HepG2 (cell line): Measurements from ENCODE around the gene SSH3. TPM values are rescaled to one million over a fixed set of nuclear protein-coding genes. Genes with fewer than 3 reads are reported as not detected.
A peak's percentile ranks its signal among the peaks of the same experiment; 100 is the strongest.

Source experiments
- ARID2 ChIP-seq: sonication (generic); formaldehyde crosslinking; IDR thresholded peaks from 2 replicates; pipeline ENCODE4 v1.8.1; 2022; ENCODE audit warnings: mild to moderate bottlenecking, missing genetic modification reagents, borderline replicate concordance
- CENPX ChIP-seq: sonication (generic); formaldehyde crosslinking; IDR thresholded peaks from 2 replicates; pipeline ENCODE4 v1.9.0; 2021; ENCODE audit warnings: mild to moderate bottlenecking, missing genetic modification reagents, moderate library complexity
- CREB3 ChIP-seq: sonication (generic); formaldehyde crosslinking; IDR thresholded peaks from 2 replicates; pipeline ENCODE4 v1.5.0; 2020; ENCODE audit warnings: missing genetic modification reagents
- ESRRA ChIP-seq: sonication (generic); formaldehyde crosslinking; IDR thresholded peaks from 2 replicates; pipeline ENCODE4 v1.5.1; 2020; ENCODE audit warnings: mild to moderate bottlenecking, low read depth, missing genetic modification reagents
- HMG20B ChIP-seq: conservative IDR thresholded peaks from 2 replicates; pipeline ENCODE4 v1.6.1; 2016; ENCODE audit warnings: missing genetic modification reagents, missing compliant biosample characterization
- HNRNPUL1 ChIP-seq: fragments of 200-400 bp; formaldehyde crosslinking; IDR thresholded peaks from 2 replicates; pipeline ENCODE4 v1.6.1; 2017; ENCODE audit warnings: low read depth, mild to moderate bottlenecking, low read length, moderate library complexity
- JARID2 ChIP-seq: sonication (generic); formaldehyde crosslinking; IDR thresholded peaks from 2 replicates; pipeline ENCODE4 v1.8.1; 2023; ENCODE audit warnings: missing genetic modification reagents, inconsistent platforms; ENCODE audit not compliant: insufficient replicate concordance
- LCORL ChIP-seq, 2 experiments: fragments of 450-650 bp in 1 of 2; sonication (generic) in 1 of 2; formaldehyde crosslinking in 1 of 2; IDR thresholded peaks; 2 replicates each; pipeline versions ENCODE4 v1.5.0 to v1.6.1; 2017 to 2020; ENCODE audit warnings: antibody characterized with exemption in 1 of 2, missing genetic modification reagents in 1 of 2
- MBD4 ChIP-seq: IDR thresholded peaks from 2 replicates; pipeline ENCODE4 v1.6.1; 2012; ENCODE audit warnings: low read length, inconsistent platforms, borderline replicate concordance
- MIER3 ChIP-seq: IDR thresholded peaks from 2 replicates; pipeline ENCODE4 v1.6.1; 2016; ENCODE audit warnings: missing compliant biosample characterization, borderline replicate concordance
- MXD4 ChIP-seq: IDR thresholded peaks from 2 replicates; pipeline ENCODE4 v1.6.1; 2016; ENCODE audit warnings: mild to moderate bottlenecking, missing biosample characterization, missing genetic modification reagents
- RAD51 ChIP-seq: fragments of 450-650 bp; IDR thresholded peaks from 2 replicates; pipeline ENCODE4 v1.6.1; 2016; ENCODE audit warnings: borderline replicate concordance
- RARA ChIP-seq: IDR thresholded peaks from 2 replicates; pipeline ENCODE4 v1.6.1; 2016; ENCODE audit warnings: missing genetic modification reagents, missing compliant biosample characterization
- SMARCC2 ChIP-seq: fragments of 450-650 bp; IDR thresholded peaks from 2 replicates; pipeline ENCODE4 v1.6.1; 2017; ENCODE audit warnings: antibody characterized with exemption, mild to moderate bottlenecking
- SP5 ChIP-seq: IDR thresholded peaks from 2 replicates; pipeline ENCODE4 v1.6.1; 2016; ENCODE audit warnings: low read depth, borderline replicate concordance
- TEF ChIP-seq: sonication (generic); formaldehyde crosslinking; IDR thresholded peaks from 2 replicates; pipeline ENCODE4 v1.5.0; 2020; ENCODE audit warnings: missing genetic modification reagents
- ZBTB33 ChIP-seq: sonication (generic); formaldehyde crosslinking; IDR thresholded peaks from 2 replicates; pipeline ENCODE4 v1.4.0; 2020; ENCODE audit warnings: missing genetic modification reagents
- ZFP1 ChIP-seq: IDR thresholded peaks from 2 replicates; pipeline ENCODE4 v1.6.1; 2016
- ZNF124 ChIP-seq: sonication (generic); formaldehyde crosslinking; IDR thresholded peaks from 2 replicates; pipeline ENCODE4 v1.4.0; 2020; ENCODE audit warnings: missing genetic modification reagents
- ZNF615 ChIP-seq: sonication (generic); formaldehyde crosslinking; IDR thresholded peaks from 2 replicates; pipeline ENCODE4 v1.5.0; 2020; ENCODE audit warnings: mild to moderate bottlenecking, missing genetic modification reagents, borderline replicate concordance
- ZNF652 ChIP-seq: IDR thresholded peaks from 2 replicates; pipeline ENCODE4 v1.6.1; 2016; ENCODE audit warnings: low read depth, borderline replicate concordance
- ZNF672 ChIP-seq: sonication (generic); formaldehyde crosslinking; IDR thresholded peaks from 2 replicates; pipeline ENCODE4 v1.8.1; 2022; ENCODE audit warnings: missing genetic modification reagents
- ZSCAN31 ChIP-seq: sonication (generic); formaldehyde crosslinking; IDR thresholded peaks from 2 replicates; pipeline ENCODE4 v1.5.0; 2020; ENCODE audit warnings: low read depth, mild to moderate bottlenecking, missing genetic modification reagents
- polyA plus RNA-seq, 8 experiments: library from polyadenylated mRNA; depleted of rRNA in 3 of 8; stranded (reverse) in 7 of 8; unstranded in 1 of 8; fragments of >200 nt; fragmentation: Illumina TruSeq in 4 of 8; extraction: Trizol in 4 of 8; gene quantifications; 2 replicates each; pipeline versions ENCODE4 v1.2.1 to v1.2.3, GENCODE V29; 2011 to 2016; ENCODE audit warnings: low read depth in 4 of 8, missing spikeins in 1 of 8, mixed read lengths in 1 of 8; ENCODE audit not compliant: insufficient read depth in 1 of 8
- total RNA-seq, 5 experiments: library from RNA; depleted of rRNA; stranded (reverse); fragments of >200 nt; fragmentation: Illumina TruSeq; extraction: Trizol; gene quantifications; 2 replicates each; pipeline ENCODE4 v1.2.3, GENCODE V29; 2016; ENCODE audit warnings: low read depth in 1 of 5
- TF ChIP-seq, protein P1 (sequence below): sonication (generic); formaldehyde crosslinking; IDR thresholded peaks from 2 replicates; pipeline ENCODE4 v1.4.0; 2020; ENCODE audit warnings: missing genetic modification reagents

The SSH3 gene
- total and polyA plus RNA-seq, 2 of the 13 experiments (the other 11 are each of a cell fraction or from before 2014, with no cell fraction given): 12.4 to 18.8 TPM

DNA sequence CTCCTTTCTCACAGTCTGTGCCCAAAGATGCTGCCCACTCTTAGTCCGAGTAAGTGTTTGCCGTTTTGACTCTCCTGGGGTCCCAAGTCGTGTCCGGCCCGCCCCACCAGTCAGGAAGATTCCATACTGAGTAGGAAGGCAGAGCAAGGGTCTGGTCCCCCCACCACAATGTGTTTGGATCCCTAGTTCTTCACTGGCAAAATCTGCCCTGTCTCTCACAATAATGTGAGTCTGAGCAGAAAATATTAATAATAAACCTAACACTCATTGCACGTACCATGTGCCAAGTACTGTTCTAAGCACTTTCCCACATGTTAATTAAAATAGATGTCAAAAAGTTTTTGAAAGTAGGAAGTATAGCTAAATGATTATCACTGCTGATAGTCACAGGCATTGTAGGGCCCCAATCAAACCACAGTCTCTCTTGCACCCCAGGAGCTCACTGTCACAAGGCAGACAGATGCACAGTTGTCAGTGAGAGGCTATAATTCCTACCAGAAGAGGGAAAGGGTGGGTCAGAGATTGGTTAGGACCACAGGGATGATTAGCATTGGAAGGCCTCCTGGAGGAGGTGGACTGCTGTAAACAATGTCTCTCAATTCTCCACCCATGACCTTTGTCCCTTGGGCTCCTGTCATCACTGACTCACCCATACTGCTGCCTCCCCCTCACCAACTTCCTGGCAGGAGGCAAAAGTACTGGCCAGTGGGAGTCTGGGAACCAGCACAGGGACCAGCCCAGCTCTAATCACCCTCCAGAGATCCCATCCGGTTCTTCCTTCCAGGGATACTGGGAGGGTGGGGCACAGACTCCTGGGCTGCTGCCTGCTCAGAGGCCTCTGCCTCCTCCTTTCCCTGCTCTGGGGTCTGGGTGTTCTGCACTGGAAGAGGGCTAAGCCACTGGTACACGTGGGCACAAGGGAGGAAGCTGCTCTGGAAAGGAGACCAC, 51.0 kb downstream of the SSH3 start (continued):
- TF ChIP-seq, protein P1, sequence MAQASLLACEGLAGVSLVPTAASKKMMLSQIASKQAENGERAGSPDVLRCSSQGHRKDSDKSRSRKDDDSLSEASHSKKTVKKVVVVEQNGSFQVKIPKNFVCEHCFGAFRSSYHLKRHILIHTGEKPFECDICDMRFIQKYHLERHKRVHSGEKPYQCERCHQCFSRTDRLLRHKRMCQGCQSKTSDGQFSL (CRISPR knock-in tag): no peak
- no peak for TF ChIP-seq JARID2
- no peak; the same call in 1 of the 2 replicates for TF ChIP-seq ZSCAN31 (CRISPR knock-in tag)
- no peak for TF ChIP-seq CENPX
- no peak for TF ChIP-seq MBD4
- TF ChIP-seq MIER3 (CRISPR knock-in tag): peak; percentile 66; the same call in 1 of the 2 replicates
- no peak for TF ChIP-seq TEF
- peak; percentile 55; the same call in 1 of the 2 replicates for TF ChIP-seq ZNF652 (CRISPR knock-in tag)
- peak; percentile 56; the same call in 1 of the 2 replicates for TF ChIP-seq ZNF124 (CRISPR knock-in tag)
- TF ChIP-seq SMARCC2: no peak
- TF ChIP-seq ZBTB33 (CRISPR knock-in tag): peak; percentile 26; the same call in 1 of the 2 replicates
- TF ChIP-seq RAD51: no peak
- TF ChIP-seq LCORL (IDR thresholded peaks at IDR 0.05): no peak
- peak; percentile 76 for TF ChIP-seq LCORL (CRISPR knock-in tag; IDR thresholded peaks at IDR 0.05)
- TF ChIP-seq CREB3 (CRISPR knock-in tag): no peak
- TF ChIP-seq SP5 (CRISPR knock-in tag): peak; percentile 71
- TF ChIP-seq HNRNPUL1: no peak
- 0 out of 2 replicates have a peak, but pooled peaks have one; percentile 24 for TF ChIP-seq ESRRA
- no peak for TF ChIP-seq ARID2 (CRISPR knock-in tag)
- no peak for TF ChIP-seq ZNF615 (CRISPR knock-in tag)
- no peak for TF ChIP-seq ZNF672
- TF ChIP-seq ZFP1 (CRISPR knock-in tag): no peak; the same call in 1 of the 2 replicates
- 0 out of 2 replicates have a peak, but pooled peaks have one; percentile 48 for TF ChIP-seq HMG20B (CRISPR knock-in tag)
- TF ChIP-seq MXD4: no peak
- peak; percentile 88 for TF ChIP-seq RARA (CRISPR knock-in tag)
